GM12878 (cell line): ENCODE measurements around the gene SRBD1. TPM values are rescaled to one million over a fixed set of nuclear protein-coding genes. Genes with fewer than 3 reads are reported as not detected.

Source experiments
- ATAC-seq: fragments of 200-7000 bp; cut with Tn5 transposase; 3 replicates; pipeline ENCODE4 v1.9.1; 2020; ENCODE audit warnings: mild to moderate bottlenecking, moderate library complexity
- BruUV-seq: library from RNA; stranded (reverse); fragments of 400-500 nt; replicated peaks from 2 replicates; lab custom pipeline; 2021; lab: Mats Ljungman, UMichigan
- CTCF ChIA-PET: fragments of 300-600 bp; sonication (Branson Sonifier 250); formaldehyde crosslinking; extraction: SDS; loops from one replicate; lab custom pipeline; 2021; ENCODE audit warnings: inconsistent platforms; lab: Yijun Ruan, JAX
- POLR2A ChIA-PET: fragments of 350-600 bp; formaldehyde crosslinking; extraction: SDS; loops from one replicate; lab custom pipeline; 2021; ENCODE audit warnings: inconsistent platforms; lab: Charles Lee
- RAD21 ChIA-PET: fragments of 300-600 bp; sonication (Branson Sonifier 250); formaldehyde crosslinking; loops from one replicate; lab custom pipeline; 2023; ENCODE audit warnings: antibody characterized with exemption; ENCODE audit not compliant: unreplicated experiment; lab: Charles Lee
- SMC1A ChIA-PET: fragments of 300-600 bp; sonication (Branson Sonifier 250); formaldehyde crosslinking; loops from one replicate; lab custom pipeline; 2023; ENCODE audit not compliant: unreplicated experiment, uncharacterized antibody; lab: Charles Lee
- DNase-seq: peaks from one replicate; pipeline ENCODE4 v3.0.0-alpha.2; 2011; ENCODE audit warnings: low read depth, low spot score
- FAIRE-seq: peaks from 3 replicates; lab custom pipeline; 2011; peaks lifted over from hg19 to GRCh38; lab: Jason Lieb, UNC
- H2AFZ ChIP-seq: 2 replicates; pipeline ENCODE4 v1.6.0; 2011; ENCODE audit warnings: low read depth, low read length, control low read depth; ENCODE audit not compliant: control insufficient read depth
- H3K27ac ChIP-seq: 2 replicates; pipeline ENCODE4 v1.5.1; 2011; ENCODE audit warnings: control low read depth; ENCODE audit not compliant: control insufficient read depth, insufficient read depth
- H3K27me3 ChIP-seq, 2 experiments: replicated peaks in 1 of 2; 2 replicates each; pipeline versions ENCODE4 v1.6.0 to v1.6.1; 2011; ENCODE audit warnings: low read length in 1 of 2; ENCODE audit not compliant: control insufficient read depth in 2 of 2, insufficient read depth in 2 of 2
- H3K36me3 ChIP-seq, 2 experiments: 2 replicates each; pipeline ENCODE4 v1.5.1; 2011; ENCODE audit warnings: low read length in 1 of 2; ENCODE audit not compliant: control insufficient read depth in 2 of 2, insufficient read depth in 2 of 2
- H3K4me1 ChIP-seq: 2 replicates; pipeline ENCODE4 v1.6.1; 2011; ENCODE audit warnings: mild to moderate bottlenecking, low read length, moderate library complexity, mixed read lengths; ENCODE audit not compliant: control insufficient read depth, insufficient read depth
- H3K4me2 ChIP-seq: 2 replicates; pipeline ENCODE4 v1.6.0; 2011; ENCODE audit warnings: control low read depth; ENCODE audit not compliant: control insufficient read depth, insufficient read depth
- H3K4me3 ChIP-seq: fragments of 200-600 bp; sonication (generic); 2 replicates; pipeline ENCODE4 v1.5.1; 2016
- H3K79me2 ChIP-seq: 2 replicates; pipeline ENCODE4 v1.6.0; 2011; ENCODE audit warnings: low read length; ENCODE audit not compliant: control insufficient read depth, insufficient read depth
- H3K9ac ChIP-seq: 2 replicates; pipeline ENCODE4 v1.8.0; 2011; ENCODE audit warnings: low read length, control low read depth, mixed read lengths; ENCODE audit not compliant: control insufficient read depth, insufficient read depth
- H3K9me3 ChIP-seq: replicated peaks from 3 replicates; pipeline ENCODE4 v1.5.1; 2011; ENCODE audit warnings: mild to moderate bottlenecking, low read length; ENCODE audit not compliant: control insufficient read depth, insufficient read depth
- H4K20me1 ChIP-seq: 2 replicates; pipeline ENCODE4 v1.6.0; 2011; ENCODE audit not compliant: control insufficient read depth, insufficient read depth
- BHLHE40 ChIP-seq, 2 experiments: fragments of 450-650 bp in 1 of 2; IDR thresholded peaks; 2 replicates each; pipeline ENCODE4 v1.6.1; 2011 to 2017; ENCODE audit warnings: low read depth in 2 of 2, borderline replicate concordance in 1 of 2, improper control_type of control experiment in 1 of 2, low read length in 1 of 2, mild to moderate bottlenecking in 1 of 2
- CHD1 ChIP-seq: IDR thresholded peaks from 2 replicates; pipeline ENCODE4 v1.6.1; 2012; ENCODE audit warnings: low read depth, low read length, improper control_type of control experiment
- DPF2 ChIP-seq: fragments of 450-650 bp; IDR thresholded peaks from 2 replicates; pipeline ENCODE4 v1.6.1; 2017; ENCODE audit warnings: mild to moderate bottlenecking
- EP300 ChIP-seq, 2 experiments: fragments of 150-350 bp in 1 of 2; IDR thresholded peaks; 2 replicates each; pipeline ENCODE4 v1.6.1; 2011 to 2012; ENCODE audit warnings: low read depth in 2 of 2, low read length in 2 of 2, borderline replicate concordance in 1 of 2, improper control_type of control experiment in 1 of 2, inconsistent platforms in 1 of 2; ENCODE audit not compliant: control insufficient read depth in 1 of 2
- ESRRA ChIP-seq: IDR thresholded peaks from 2 replicates; pipeline ENCODE4 v1.6.1; 2012; ENCODE audit warnings: mild to moderate bottlenecking, low read length, improper control_type of control experiment
- HCFC1 ChIP-seq: fragments of 150-350 bp; IDR thresholded peaks from 2 replicates; pipeline ENCODE4 v1.6.1; 2014; ENCODE audit warnings: low read length
- HDGF ChIP-seq: fragments of 450-650 bp; IDR thresholded peaks from 2 replicates; pipeline ENCODE4 v1.6.1; 2016; ENCODE audit warnings: antibody characterized with exemption
- MTA3 ChIP-seq: IDR thresholded peaks from 2 replicates; pipeline ENCODE4 v1.6.1; 2012; ENCODE audit warnings: low read length, inconsistent platforms, borderline replicate concordance
- MYB ChIP-seq: fragments of 150-350 bp; IDR thresholded peaks from 2 replicates; pipeline ENCODE4 v1.6.1; 2014; ENCODE audit warnings: mild to moderate bottlenecking, low read depth, low read length, borderline replicate concordance
- NR2C1 ChIP-seq: fragments of 450-650 bp; IDR thresholded peaks from 2 replicates; pipeline ENCODE4 v1.6.1; 2017; ENCODE audit warnings: antibody characterized with exemption, mild to moderate bottlenecking, moderate library complexity
- RB1 ChIP-seq: fragments of 450-650 bp; formaldehyde crosslinking; IDR thresholded peaks from 2 replicates; pipeline ENCODE4 v1.6.1; 2017; ENCODE audit warnings: mild to moderate bottlenecking, borderline replicate concordance
- SMARCA5 ChIP-seq: fragments of 450-650 bp; IDR thresholded peaks from 2 replicates; pipeline ENCODE4 v1.6.1; 2017; ENCODE audit warnings: mild to moderate bottlenecking
- TAF1 ChIP-seq: IDR thresholded peaks from 2 replicates; pipeline ENCODE4 v1.6.1; 2011; ENCODE audit warnings: mild to moderate bottlenecking, low read depth, low read length, borderline replicate concordance
- TBL1XR1 ChIP-seq: IDR thresholded peaks from 2 replicates; pipeline ENCODE4 v1.6.1; 2012; ENCODE audit warnings: low read depth, low read length, improper control_type of control experiment
- ZNF217 ChIP-seq: fragments of 450-650 bp; IDR thresholded peaks from 2 replicates; pipeline ENCODE4 v1.6.1; 2017; ENCODE audit warnings: antibody characterized with exemption, mild to moderate bottlenecking
- ZNF622 ChIP-seq: fragments of 450-650 bp; IDR thresholded peaks from 2 replicates; pipeline ENCODE4 v1.6.1; 2017; ENCODE audit warnings: mild to moderate bottlenecking, inconsistent platforms
- WGBS: methylation state at CpG from one replicate; pipeline ENCODE4 v1.1.6; 2016; ENCODE audit warnings: low lambda C conversion rate; ENCODE audit not compliant: insufficient replicate concordance, insufficient coverage; ENCODE audit errors: missing lambda C conversion rate; 5-methylcytosine and 5-hydroxymethylcytosine counted together
- in situ Hi-C: fragments of 300-500 bp; cut with MboI; formaldehyde crosslinking; loops from 9 replicates; pipeline ENCODE4 v1.14.3; 2018; ENCODE audit warnings: mixed read lengths
- intact Hi-C: fragments of 100-400 bp; cut with micrococcal nuclease; formaldehyde crosslinking; loops from one replicate; pipeline ENCODE4 v1.14.2; 2022; ENCODE audit not compliant: unreplicated experiment
- polyA plus RNA-seq, 11 experiments: library from polyadenylated mRNA; depleted of rRNA in 4 of 11; unstranded in 6 of 11; stranded (reverse) in 5 of 11; fragments of >200 nt; fragmentation: Nextera tagmentation in 4 of 11; fragmentation: Illumina TruSeq in 1 of 11; extraction: Ambion mirVana in 4 of 11; extraction: Trizol in 1 of 11; gene quantifications; 1 replicate in 1 of 11; 2 replicates in 10 of 11; pipeline versions ENCODE4 v1.2.1 to v1.2.3, GENCODE V29; 2011 to 2016; ENCODE audit warnings: inconsistent platforms in 2 of 11, missing spikeins in 2 of 11, low read depth in 1 of 11
- total RNA-seq, 4 experiments: library from RNA; depleted of rRNA in 3 of 4; stranded (reverse); fragments of >200 nt in 3 of 4; fragmentation: Illumina TruSeq in 1 of 4; extraction: Trizol in 1 of 4; gene quantifications; 2 replicates each; pipeline versions ENCODE4 v1.2.1 to v1.2.3, GENCODE V29; 2013 to 2021
- TF ChIP-seq, protein P1 (sequence below): fragments of 450-650 bp; IDR thresholded peaks from 2 replicates; pipeline ENCODE4 v1.6.1; 2017; ENCODE audit warnings: low read depth, mild to moderate bottlenecking, moderate library complexity
- TF ChIP-seq, protein P2 (sequence below): IDR thresholded peaks from 2 replicates; pipeline ENCODE4 v1.6.1; 2011; ENCODE audit warnings: mild to moderate bottlenecking, low read depth, low read length, moderate library complexity; ENCODE audit not compliant: insufficient replicate concordance

SRBD1 gene
- total and polyA plus RNA-seq, 10 of the 15 experiments (the other 5 are each of a cell fraction or from before 2014, with no cell fraction given), result 9.7 to 33.1 (median 20.1) TPM

DNA sequence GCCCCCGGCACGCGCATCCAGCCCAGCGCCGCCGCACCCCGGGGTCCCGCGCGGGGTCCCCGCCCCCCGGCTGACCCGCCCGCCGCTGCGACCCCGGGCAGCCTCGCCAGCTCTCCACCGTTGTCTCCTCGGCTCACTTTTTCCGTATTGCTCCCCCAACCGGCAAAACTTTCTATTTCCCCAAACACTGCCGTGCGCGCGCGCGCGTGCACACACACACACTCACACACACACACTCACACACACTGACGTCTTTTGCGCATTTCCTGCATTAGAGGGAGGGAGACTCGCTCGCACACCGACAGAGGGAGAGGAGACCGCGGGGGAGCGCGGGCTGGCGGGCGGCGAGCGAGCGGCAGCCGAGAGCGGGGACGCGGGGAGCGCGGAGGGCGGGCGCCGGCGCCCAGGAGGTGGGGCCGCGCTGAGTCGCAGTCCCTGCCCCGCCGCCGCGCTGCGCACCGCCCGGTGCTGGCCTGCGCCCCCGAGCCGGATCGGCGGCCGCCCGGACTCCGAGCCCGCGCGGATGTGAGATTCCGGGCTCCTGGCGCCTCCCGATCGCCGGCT, 39.9 kb upstream of the SRBD1 start (continued):
- peak; percentile 85 for TF ChIP-seq TAF1
- TF ChIP-seq, protein P1, sequence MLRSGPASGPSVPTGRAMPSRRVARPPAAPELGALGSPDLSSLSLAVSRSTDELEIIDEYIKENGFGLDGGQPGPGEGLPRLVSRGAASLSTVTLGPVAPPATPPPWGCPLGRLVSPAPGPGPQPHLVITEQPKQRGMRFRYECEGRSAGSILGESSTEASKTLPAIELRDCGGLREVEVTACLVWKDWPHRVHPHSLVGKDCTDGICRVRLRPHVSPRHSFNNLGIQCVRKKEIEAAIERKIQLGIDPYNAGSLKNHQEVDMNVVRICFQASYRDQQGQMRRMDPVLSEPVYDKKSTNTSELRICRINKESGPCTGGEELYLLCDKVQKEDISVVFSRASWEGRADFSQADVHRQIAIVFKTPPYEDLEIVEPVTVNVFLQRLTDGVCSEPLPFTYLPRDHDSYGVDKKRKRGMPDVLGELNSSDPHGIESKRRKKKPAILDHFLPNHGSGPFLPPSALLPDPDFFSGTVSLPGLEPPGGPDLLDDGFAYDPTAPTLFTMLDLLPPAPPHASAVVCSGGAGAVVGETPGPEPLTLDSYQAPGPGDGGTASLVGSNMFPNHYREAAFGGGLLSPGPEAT, result peak; percentile 26; the same call in 1 of the 2 replicates
- TF ChIP-seq ZNF217, result peak; percentile 80
- peak; percentile 89 to 91 for TF ChIP-seq BHLHE40 (IDR thresholded peaks at IDR 0.05; ENCODE audit: borderline replicate concordance in 1 of 2, low read depth in 2 of 2, low read length in 1 of 2)
- TF ChIP-seq MYB, result no peak

DNA sequence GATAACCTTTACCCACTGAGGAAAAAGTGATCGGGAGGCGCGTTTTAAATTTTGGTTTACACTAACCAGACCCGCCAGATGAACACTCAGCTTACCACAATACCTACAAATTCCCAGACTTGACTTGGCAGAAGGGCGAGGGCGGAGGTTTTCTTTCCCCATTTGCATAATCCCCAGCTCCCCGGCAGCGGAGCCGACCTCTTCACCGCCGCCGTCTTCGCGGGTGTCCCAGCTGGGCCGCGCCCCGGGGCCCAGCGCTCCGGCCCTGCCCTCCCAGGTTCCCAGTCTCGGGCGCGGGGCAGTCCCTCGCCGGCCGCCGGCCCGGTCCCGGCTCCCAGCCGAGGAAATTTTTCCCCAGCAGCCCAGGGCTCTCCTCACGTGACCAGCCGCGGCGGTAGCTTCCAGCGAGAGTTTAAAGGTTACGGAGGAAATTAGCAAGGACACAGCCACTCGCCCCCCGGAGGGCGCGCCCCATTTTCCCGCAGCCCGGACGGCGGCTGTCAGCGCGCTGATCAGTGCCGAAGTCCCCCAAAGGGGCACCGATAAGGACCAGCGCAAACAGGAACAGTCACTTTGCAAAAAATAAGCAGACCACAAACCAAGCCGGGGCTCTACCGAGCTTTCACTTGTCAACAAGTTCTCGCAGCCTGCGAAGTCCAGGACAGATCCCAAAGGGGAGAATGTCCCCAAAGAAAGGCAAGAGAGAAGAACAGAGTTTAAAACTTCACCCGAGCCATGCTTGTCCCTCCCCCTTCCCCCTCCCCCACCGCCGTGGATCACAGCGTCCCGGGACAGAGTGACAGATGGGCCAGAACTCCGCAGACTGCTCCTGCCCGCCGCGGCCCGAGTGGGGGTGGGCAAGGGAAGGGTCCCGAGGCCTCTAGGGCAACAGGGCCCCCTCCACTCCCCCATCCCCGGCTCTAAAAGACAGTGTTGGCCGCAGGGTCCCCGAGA, 39.1 kb upstream of the SRBD1 start:
- intact Hi-C loops, result loop anchor here (2.0 to 5.0 kb wide), 3 partner anchors 42 to 187 kb away; no protein-coding TSS in a partner anchor
- Histone ChIP-seq H3K27me3 (no peaks in the 10 kb centered on the region), H4K20me1 (no peaks in the 10 kb centered on the region), H3K27ac (peak overlapping the region; percentile 91), H2AFZ (peak overlapping the region; percentile 81), H3K9me3 (no peaks in the 10 kb centered on the region; the same call in 2 of the 3 replicates), H3K79me2 (peaks cover 38% of the 10 kb centered on the region), H3K9ac (peak overlapping the region; percentile 88), H3K4me1 (no peaks in the 10 kb centered on the region), H3K4me2 (peak overlapping the region; percentile 85), H3K4me3 (peak overlapping the region; percentile 97), H3K36me3 (0 out of 4 replicates have a peak, but pooled peaks cover 0 to 2% of the 10 kb centered on the region in 2 experiments)
- SMC1A ChIA-PET, result interaction anchor here (0.6 to 7.7 kb wide), 42 partner anchors 9 to 1095 kb away, joined by 3 to 110 read pairs (median 4); partner anchors contain the start of gene SRBD1
- DNase-seq, result no peak
- no TSS peak for BruUV-seq
- CTCF ChIA-PET, result interaction anchor here (0.7 to 8.2 kb wide), 19 partner anchors 9 to 312 kb away, joined by 3 to 98 read pairs (median 5); no protein-coding TSS in a partner anchor
- RAD21 ChIA-PET, result interaction anchor here (0.5 to 6.1 kb wide), 25 partner anchors 9 to 805 kb away, joined by 3 to 79 read pairs (median 4); no protein-coding TSS in a partner anchor
- in situ Hi-C loops, result loop anchor here (5.0 to 25.0 kb wide), 4 partner anchors 77 to 712 kb away; no protein-coding TSS in a partner anchor
- peak; percentile 29 for ATAC-seq
- FAIRE-seq, result no peak
- POLR2A ChIA-PET, result interaction anchor here (0.6 to 5.6 kb wide), 12 partner anchors 47 to 278 kb away, joined by 3 to 51 read pairs (median 4); no protein-coding TSS in a partner anchor
- WGBS, result under 1% methylated on average over 42 of the region's 66 CpGs
- TF ChIP-seq ZNF622 (no peak), HDGF (no peak), NR2C1 (peak; percentile 71), HCFC1 (no peak), MTA3 (no peak), TBL1XR1 (no peak), RB1 (0 out of 2 replicates have a peak, but pooled peaks have one; percentile 40), SMARCA5 (no peak), CHD1 (no peak), DPF2 (peak; percentile 79), EP300 (IDR thresholded peaks at IDR 0.05; ENCODE audit: borderline replicate concordance in 1 of 2, control insufficient read depth in 1 of 2, low read depth in 2 of 2, low read length in 2 of 2) (peak in 1 of 2 experiments; percentile 38; a peak in 2 of 4 replicates), ESRRA (no peak)
- TF ChIP-seq, protein P2, sequence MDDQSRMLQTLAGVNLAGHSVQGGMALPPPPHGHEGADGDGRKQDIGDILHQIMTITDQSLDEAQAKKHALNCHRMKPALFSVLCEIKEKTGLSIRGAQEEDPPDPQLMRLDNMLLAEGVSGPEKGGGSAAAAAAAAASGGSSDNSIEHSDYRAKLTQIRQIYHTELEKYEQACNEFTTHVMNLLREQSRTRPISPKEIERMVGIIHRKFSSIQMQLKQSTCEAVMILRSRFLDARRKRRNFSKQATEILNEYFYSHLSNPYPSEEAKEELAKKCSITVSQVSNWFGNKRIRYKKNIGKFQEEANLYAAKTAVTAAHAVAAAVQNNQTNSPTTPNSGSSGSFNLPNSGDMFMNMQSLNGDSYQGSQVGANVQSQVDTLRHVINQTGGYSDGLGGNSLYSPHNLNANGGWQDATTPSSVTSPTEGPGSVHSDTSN, result no peak
